GM19025 (cell line): ENCODE measurements around the gene RPL22.

Experiments used
- ATAC-seq: cut with Tn5 transposase; IDR thresholded peaks from one replicate; pipeline ENCODE4 v1.9.1; 2021; ENCODE audit warnings: mild to moderate bottlenecking, low read depth, moderate library complexity; ENCODE audit not compliant: unreplicated experiment

Gene RPL22

GRCh38 chr1:6177681-6178380 lies 21.6 kb downstream of the RPL22 start:
- ATAC-seq, result no peak

GRCh38 chr1:6176779-6177178 lies 22.6 kb downstream of the RPL22 start:
- ATAC-seq, result no peak

DNA sequence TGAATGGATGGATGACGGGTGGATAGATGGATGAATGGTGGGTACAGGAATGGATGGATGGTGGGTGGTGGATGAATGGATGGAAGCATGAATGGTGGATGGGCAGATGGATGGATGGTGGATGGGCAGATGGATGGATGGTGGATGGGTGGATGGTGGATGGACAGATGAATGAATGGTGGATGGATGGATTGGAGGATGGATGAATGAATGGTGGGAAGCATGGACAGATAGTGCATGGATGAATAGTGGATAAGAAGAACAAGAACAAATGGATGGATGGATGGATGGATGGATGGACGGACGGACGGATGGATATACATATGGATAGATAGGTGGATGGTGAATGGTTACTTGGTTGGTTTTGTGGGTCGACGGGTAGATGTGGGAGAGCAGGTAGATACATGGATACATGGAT lies 24.0 kb downstream of the RPL22 start:
- ATAC-seq, result no peak

DNA sequence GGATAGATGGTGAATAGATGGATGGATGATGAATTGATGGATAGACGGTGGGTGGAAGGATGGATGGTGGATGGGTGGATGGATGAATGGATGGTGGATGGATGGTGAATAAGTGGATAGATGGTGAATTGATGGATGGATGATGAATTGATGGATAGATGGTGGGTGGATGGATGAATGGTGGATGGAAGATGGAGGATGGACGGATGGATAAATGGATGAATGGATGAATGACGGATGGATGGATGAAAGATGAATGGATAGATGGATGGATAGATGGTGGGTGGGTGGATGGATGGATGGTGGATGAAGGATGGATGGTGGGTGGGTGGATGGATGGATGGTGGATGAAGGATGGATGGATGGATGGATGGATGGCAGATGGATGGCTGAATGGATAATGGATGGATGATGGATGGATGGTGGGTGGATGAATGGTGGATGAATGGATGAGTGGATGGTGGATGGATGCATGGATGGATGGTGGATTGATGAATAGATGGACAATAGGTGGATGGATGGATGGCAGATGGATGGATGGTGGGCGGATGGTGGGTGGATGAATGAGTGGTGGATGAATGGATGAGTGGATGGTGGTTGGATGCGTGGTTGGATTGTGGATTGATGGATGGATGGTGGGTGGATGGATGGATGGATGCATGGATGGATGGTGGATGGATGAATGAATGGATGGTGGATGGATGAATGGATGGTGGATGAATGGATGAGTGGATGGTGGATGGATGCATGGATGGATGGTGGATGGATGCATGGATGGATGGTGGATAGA lies 24.6 kb downstream of the RPL22 start:
- no peak for ATAC-seq

- no peak for ATAC-seq
Observed at GRCh38 chr1:6172549-6172948, 26.8 kb downstream of the RPL22 start.

GRCh38 chr1:6171548-6172124 lies 27.8 kb downstream of the RPL22 start:
- no peak for ATAC-seq

DNA sequence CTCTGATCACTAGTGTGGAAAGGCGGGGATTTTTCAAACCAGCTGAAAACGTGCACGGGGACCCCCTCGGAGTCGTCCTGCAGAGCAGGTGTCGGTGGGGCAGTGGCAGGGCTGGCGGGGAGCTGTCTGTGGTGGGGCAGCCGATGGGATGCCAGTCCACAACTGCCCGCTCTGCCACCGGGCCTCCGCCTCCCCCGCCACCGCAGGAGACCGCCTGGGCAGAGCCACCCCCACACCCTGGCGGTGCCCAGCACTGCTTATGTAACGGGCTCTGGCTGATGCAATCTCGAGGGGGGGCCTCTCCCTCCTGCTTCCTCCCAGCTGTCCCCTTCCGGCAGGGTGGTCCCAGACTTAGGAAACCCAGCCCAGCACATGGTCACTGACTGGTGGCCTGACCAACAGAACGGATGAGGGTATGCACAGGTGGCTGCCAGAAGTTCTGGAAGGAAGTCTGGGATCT lies 28.6 kb downstream of the RPL22 start:
- no peak for ATAC-seq

- ATAC-seq, result no peak
Observed at GRCh38 chr1:6170116-6170741, 29.2 kb downstream of the RPL22 start.

DNA sequence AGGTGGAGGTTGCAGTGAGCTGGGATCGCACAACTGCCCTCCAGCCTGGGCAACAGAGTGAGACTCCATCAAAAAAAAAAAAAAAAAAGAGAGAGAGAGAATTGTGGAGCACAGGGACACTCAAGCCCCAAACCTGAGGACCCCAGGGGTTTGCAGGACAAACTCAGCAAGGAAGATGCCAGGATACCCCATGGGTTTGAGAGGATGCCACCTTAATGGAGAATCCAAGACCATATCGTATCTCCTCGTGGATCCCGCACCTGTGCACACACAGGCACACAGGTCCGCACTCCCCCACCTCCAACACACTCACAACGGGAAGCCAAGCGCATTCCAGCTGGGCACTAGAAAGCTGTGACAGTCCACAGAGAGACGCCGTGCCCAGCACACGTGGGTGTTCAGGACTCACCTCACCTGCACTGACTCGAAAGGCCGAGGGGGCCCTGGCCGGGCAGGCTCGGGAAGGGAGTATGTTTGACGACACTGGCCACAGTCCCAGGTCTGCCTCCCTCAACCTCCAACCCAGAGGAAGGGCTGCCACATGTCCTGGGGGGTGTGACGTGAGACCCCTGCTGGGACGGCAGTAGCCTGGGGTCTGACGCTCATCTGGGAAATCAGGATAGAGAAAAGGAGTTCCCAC lies 30.3 kb downstream of the RPL22 start:
- ATAC-seq, result no peak

GRCh38 chr1:6167391-6168303 lies 31.7 kb downstream of the RPL22 start:
- no peak for ATAC-seq

DNA sequence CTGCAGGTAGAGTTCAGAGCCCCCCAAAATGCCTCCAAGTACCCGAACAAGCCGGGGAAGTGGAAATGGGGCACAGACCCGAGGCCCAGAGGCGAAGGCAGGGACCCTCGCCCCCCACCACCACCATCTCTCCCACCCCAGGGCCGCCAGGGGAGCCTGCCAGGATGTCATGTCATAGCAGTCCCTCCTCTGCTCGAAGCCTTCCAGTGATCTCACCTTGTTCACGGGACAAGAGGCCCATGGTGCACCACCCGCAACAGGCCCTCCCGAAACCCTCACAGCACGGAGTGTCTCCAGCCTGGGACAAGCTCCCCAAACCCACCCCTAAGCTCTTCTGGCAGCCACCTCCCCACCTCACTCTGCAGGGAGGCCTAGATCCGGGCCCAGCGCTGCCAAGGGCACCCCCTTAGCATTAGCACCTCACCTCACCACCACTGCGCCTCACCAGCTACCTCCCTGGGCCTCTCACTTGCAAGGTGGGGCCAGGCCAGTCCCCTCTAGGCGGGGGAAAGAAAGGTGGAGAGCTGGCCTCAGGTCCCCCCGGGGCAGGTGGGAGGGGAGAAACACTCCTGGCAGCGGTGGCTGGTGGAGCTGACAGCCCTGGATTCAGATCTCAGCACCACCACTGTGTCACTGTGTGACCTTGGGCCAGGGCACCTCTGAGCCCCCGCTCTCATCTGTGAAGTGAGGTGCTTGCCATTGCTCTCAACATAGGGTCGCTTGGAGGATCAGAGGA lies 32.6 kb downstream of the RPL22 start:
- no peak for ATAC-seq

DNA sequence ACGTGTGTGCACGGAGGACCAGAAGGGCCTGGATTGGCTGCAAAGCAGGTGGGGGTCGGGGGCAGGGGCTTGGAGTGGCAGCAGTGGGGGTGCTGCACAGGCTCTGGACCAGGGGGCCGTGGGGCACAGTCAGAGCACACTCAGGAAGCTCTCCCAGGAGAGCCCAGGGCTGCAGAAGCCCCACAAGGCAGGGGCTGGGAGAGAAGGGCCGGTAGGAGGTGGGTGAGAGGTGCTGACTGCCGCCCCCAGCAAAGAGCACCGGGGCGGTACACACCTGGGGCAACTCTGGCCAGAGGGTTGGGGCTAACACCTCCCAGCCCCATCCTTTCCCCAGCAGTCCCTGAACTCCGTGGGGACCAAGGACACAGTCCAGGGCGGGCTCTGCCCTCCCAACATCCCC lies 33.2 kb downstream of the RPL22 start:
- no peak for ATAC-seq

DNA sequence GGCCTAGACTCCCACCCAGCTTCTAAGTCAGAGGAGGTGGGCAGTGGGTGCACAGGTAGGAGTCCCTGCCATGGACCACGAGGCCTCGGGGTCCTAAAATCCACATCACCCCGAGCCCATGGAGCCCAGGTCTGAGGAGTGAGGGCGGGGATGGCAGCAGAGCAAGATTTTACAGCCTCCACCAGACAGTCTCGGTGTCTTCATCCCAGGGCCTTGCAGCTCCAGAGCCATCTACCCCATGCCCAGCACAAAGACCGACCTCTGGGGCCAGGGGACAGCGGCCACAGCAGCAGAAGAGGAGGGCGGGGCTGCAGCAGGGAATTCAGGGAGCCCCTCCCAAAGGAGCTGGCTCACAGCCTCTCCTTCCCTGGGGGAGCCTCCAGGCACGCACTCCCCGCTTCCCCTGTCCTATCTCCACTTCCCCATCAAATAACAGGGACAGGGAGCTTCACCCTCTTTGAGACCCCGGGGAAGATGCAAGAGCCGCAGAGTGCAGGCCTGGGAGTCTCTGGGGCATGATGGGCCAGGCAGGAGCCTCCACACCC lies 33.9 kb downstream of the RPL22 start:
- no peak for ATAC-seq

DNA sequence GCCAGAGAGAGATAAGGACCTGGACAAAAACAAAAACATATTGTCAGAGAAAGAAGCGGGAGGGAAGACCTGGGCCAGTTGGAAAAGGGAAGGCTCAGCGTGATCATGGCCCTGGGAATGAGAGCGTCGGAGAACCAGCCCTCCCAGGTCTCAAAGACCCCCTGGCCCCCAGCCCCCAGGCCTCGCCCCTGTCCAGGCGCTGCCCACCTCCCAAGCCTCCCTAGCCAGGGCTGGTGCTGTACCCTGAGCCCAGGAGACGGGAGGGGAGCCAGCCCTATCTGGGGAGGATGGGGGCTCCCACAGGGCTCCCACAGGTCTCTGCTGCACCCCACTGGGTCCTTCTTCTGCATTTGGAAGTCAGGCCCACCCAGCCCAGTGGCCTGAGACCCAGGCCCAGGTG lies 34.4 kb downstream of the RPL22 start:
- no peak for ATAC-seq

DNA sequence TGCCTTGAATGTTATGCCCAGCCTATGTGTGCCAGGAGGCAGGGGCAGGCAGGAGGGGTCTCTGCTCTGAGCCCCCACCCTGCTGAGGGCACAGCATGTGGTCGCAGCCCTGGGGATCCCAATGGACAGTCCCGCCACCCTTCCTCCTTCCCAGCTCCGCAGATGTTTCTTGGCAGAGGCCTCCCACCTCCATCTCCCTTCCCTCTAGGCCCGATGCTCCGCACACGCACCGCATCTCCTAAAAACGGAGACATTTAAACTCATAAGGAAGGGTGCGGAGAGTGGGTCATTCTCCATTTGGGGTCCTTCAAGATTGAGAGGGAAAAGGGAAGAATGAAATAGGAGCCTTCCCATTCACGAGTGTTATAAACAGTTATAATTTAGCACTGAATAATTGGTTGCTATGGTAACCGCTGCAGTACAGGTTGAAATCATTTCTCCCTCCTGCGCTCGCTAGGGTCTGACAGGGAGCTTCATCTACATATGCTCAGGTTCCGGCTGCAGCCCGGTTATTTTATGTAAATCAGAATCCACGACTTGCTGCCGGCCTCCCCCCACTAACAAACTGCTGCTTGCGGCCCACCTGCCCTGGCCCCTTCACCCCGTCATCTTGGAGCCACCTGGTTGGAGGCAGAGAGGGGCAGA lies 35.3 kb downstream of the RPL22 start:
- ATAC-seq, result no peak

DNA sequence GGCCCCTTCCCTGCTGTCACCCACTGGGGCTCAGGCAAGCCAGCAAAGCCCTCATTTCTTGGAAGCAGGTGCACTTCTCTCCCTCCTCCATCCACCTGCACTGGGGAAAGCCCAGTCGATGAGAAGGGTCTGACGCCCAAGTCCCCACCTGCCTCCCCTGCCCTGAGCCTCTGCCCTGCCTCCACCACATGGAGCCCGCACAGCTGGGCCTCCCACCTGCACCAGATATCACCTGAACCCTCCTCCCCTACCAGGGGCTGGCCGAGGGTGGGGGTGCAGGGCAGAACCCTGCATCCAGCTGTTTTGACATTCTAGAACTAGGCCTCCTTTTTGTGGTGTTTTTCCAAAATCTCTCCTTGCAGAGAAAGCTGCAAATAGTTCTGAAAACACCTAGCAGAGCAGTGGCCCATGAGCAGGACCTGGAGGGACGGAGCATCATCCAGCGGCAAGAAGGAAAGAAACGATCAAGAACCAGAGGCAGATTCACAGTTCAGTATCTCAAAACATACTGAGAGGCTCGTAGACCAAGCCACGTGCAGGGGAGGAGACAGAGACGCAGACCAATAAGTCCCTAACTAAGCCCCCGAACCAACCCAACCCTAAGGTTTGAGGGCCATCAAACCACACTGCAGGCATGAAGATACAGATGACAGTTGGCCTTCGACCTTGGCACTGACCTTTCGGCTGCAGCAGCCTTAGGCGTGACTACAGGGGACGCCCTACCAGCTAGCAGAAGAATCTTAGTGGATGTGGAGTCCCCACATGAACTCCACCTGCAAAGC lies 36.0 kb downstream of the RPL22 start:
- no peak for ATAC-seq

GRCh38 chr1:6162773-6163172 lies 36.6 kb downstream of the RPL22 start:
- no peak for ATAC-seq
